Measurements from ENCODE around the gene MRPL48. TPM values are rescaled to one million over a fixed set of nuclear protein-coding genes. Genes with fewer than 3 reads are reported as not detected.

The MRPL48 gene
- total and polyA plus RNA-seq, 10 of the 15 experiments (the other 5 are each of a cell fraction or from before 2014, with no cell fraction given) = 46.7 to 159 (median 83.4) TPM

DNA sequence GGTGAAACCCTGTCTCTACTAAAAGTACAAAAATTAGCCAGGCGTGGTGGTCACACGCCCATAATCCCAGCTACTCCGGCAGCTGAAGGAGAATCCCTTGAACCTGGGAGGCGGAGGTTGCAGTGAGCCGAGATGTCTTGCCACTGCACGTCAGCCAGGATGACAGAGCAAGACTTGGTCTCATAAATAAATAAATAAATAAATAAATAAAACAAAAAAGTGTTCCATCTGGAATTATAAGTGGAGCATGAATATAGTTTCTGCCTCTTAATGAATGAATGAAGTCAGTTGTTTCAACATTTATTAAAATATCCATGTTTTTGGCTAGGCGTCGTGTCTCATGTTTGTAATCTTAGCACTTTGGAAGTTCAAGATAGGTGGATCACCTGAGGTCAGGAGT lies 27.1 kb downstream of the MRPL48 start (continued):
- TF ChIP-seq DPF2 (IDR thresholded peaks at IDR 0.05) = no peak
- TF ChIP-seq CEBPB (IDR thresholded peaks at IDR 0.05; ENCODE audit: borderline replicate concordance in 1 of 2, low read depth in 2 of 2, low read length in 2 of 2) = no peak
- TF ChIP-seq SIN3A (IDR thresholded peaks at IDR 0.05; ENCODE audit: low read depth, low read length) = no peak
- TF ChIP-seq, protein P1, sequence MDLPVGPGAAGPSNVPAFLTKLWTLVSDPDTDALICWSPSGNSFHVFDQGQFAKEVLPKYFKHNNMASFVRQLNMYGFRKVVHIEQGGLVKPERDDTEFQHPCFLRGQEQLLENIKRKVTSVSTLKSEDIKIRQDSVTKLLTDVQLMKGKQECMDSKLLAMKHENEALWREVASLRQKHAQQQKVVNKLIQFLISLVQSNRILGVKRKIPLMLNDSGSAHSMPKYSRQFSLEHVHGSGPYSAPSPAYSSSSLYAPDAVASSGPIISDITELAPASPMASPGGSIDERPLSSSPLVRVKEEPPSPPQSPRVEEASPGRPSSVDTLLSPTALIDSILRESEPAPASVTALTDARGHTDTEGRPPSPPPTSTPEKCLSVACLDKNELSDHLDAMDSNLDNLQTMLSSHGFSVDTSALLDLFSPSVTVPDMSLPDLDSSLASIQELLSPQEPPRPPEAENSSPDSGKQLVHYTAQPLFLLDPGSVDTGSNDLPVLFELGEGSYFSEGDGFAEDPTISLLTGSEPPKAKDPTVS (IDR thresholded peaks at IDR 0.05; ENCODE audit: low read depth, low read length) = no peak
- no peak for TF ChIP-seq CHD2 (IDR thresholded peaks at IDR 0.05; ENCODE audit: borderline replicate concordance, low read depth, low read length)
- no peak for TF ChIP-seq MYC (IDR thresholded peaks at IDR 0.05; ENCODE audit: insufficient read depth, insufficient read length, insufficient replicate concordance, low read length, severe bottlenecking)

DNA sequence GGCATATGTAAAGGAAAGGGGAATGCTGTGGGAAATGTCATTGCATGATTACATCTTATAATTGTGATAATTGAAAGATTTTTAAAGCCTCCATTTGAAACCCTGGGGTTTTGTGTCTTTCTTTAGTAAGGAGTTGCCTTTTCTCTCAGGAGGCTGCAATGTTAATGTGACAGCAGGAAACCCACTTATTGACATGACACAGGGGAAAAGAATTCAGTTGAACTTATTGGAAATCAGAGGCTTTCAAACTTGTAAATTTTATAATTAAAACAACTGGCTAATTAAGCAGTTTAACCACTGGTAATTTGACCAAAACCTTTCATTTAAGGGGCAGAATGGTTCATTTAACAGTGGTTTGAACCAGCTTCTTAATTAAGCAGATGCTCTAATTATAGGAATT lies 31.2 kb downstream of the MRPL48 start:
- no peak for DNase-seq (ENCODE audit: low read depth, low spot score)
- no peak overlapping the region for H3K9ac ChIP-seq (ENCODE audit: control insufficient read depth, insufficient read depth, low read length)
- CTCF ChIA-PET = interaction anchor here (1.0 kb wide), 2 partner anchors 9 to 17 kb away, joined by 3 read pairs; no protein-coding TSS in a partner anchor
- TF ChIP-seq BCL11A (IDR thresholded peaks at IDR 0.05; ENCODE audit: low read depth, low read length) (no peak), BHLHE40 (IDR thresholded peaks at IDR 0.05; ENCODE audit: borderline replicate concordance in 1 of 2, low read depth in 2 of 2, low read length in 1 of 2) (no peak), FOXM1 (IDR thresholded peaks at IDR 0.05; ENCODE audit: low read depth, low read length) (no peak), SMARCA5 (IDR thresholded peaks at IDR 0.05) (no peak), SPI1 (IDR thresholded peaks at IDR 0.05; ENCODE audit: borderline replicate concordance, insufficient read depth, low read depth, low read length) (no peak), MTA3 (IDR thresholded peaks at IDR 0.05; ENCODE audit: borderline replicate concordance, low read length) (no peak), TCF7 (IDR thresholded peaks at IDR 0.05; ENCODE audit: borderline replicate concordance) (no peak), SUPT20H (IDR thresholded peaks at IDR 0.05; ENCODE audit: borderline replicate concordance, control insufficient read depth, low read depth, low read length) (no peak), NFYB (IDR thresholded peaks at IDR 0.05; ENCODE audit: insufficient read depth, low read depth, low read length) (no peak), ZNF384 (IDR thresholded peaks at IDR 0.05; ENCODE audit: borderline replicate concordance, low read depth, low read length) (no peak)
- TF ChIP-seq, protein P2, sequence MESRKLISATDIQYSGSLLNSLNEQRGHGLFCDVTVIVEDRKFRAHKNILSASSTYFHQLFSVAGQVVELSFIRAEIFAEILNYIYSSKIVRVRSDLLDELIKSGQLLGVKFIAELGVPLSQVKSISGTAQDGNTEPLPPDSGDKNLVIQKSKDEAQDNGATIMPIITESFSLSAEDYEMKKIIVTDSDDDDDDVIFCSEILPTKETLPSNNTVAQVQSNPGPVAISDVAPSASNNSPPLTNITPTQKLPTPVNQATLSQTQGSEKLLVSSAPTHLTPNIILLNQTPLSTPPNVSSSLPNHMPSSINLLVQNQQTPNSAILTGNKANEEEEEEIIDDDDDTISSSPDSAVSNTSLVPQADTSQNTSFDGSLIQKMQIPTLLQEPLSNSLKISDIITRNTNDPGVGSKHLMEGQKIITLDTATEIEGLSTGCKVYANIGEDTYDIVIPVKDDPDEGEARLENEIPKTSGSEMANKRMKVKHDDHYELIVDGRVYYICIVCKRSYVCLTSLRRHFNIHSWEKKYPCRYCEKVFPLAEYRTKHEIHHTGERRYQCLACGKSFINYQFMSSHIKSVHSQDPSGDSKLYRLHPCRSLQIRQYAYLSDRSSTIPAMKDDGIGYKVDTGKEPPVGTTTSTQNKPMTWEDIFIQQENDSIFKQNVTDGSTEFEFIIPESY (IDR thresholded peaks at IDR 0.05) = no peak
- TF ChIP-seq, protein P3, sequence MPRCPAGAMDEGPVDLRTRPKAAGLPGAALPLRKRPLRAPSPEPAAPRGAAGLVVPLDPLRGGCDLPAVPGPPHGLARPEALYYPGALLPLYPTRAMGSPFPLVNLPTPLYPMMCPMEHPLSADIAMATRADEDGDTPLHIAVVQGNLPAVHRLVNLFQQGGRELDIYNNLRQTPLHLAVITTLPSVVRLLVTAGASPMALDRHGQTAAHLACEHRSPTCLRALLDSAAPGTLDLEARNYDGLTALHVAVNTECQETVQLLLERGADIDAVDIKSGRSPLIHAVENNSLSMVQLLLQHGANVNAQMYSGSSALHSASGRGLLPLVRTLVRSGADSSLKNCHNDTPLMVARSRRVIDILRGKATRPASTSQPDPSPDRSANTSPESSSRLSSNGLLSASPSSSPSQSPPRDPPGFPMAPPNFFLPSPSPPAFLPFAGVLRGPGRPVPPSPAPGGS (IDR thresholded peaks at IDR 0.05; ENCODE audit: borderline replicate concordance, insufficient read depth, low read depth, low read length, poor library complexity, severe bottlenecking) = no peak
- intact Hi-C loops (cut with micrococcal nuclease; ENCODE audit: unreplicated experiment) (no loop called here), in situ Hi-C loops (cut with MboI) (no loop called here)
- H3K9me3 ChIP-seq (replicated peaks; ENCODE audit: control insufficient read depth, insufficient read depth, low read length) = no peaks in the 10 kb centered on the region
- no peak for FAIRE-seq
- no peak overlapping the region for H3K4me3 ChIP-seq
- RAD21 ChIA-PET (ENCODE audit: unreplicated experiment) = no interaction called here
- BruUV-seq (replicated peaks) = no TSS peak
- H3K36me3 ChIP-seq (ENCODE audit: control insufficient read depth in 2 of 2, insufficient read depth in 2 of 2, low read length in 1 of 2) = no peaks in the 10 kb centered on the region; a peak in 1 of 4 replicates
- no peaks in the 10 kb centered on the region for H4K20me1 ChIP-seq (ENCODE audit: control insufficient read depth, insufficient read depth)
- no peaks in the 10 kb centered on the region for H3K27me3 ChIP-seq (replicated peaks in 1 of 2; ENCODE audit: control insufficient read depth in 2 of 2, insufficient read depth in 2 of 2, low read length in 1 of 2)
- no peak overlapping the region for H2AFZ ChIP-seq (ENCODE audit: control insufficient read depth, low read depth, low read length)
- ATAC-seq = no peak
- H3K27ac ChIP-seq (ENCODE audit: control insufficient read depth, insufficient read depth) = no peak overlapping the region
- POLR2A ChIA-PET = no interaction called here
- H3K4me2 ChIP-seq (ENCODE audit: control insufficient read depth, insufficient read depth) = no peak overlapping the region
- H3K4me1 ChIP-seq (ENCODE audit: control insufficient read depth, insufficient read depth, low read length) = no peaks in the 10 kb centered on the region
- no peaks in the 10 kb centered on the region for H3K79me2 ChIP-seq (ENCODE audit: control insufficient read depth, insufficient read depth, low read length)
- SMC1A ChIA-PET (ENCODE audit: uncharacterized antibody, unreplicated experiment) = no interaction called here
